K562 (cell line): Measurements from ENCODE around the gene MICU1. TPM values are rescaled to one million over a fixed set of nuclear protein-coding genes. Genes with fewer than 3 reads are reported as not detected.

Source experiments
- ATAC-seq: fragments of 200-7000 bp; cut with Tn5 transposase; 3 replicates; pipeline ENCODE4 v1.9.1; 2020; ENCODE audit warnings: moderate library complexity
- BruUV-seq: library from RNA; stranded (reverse); fragments of 400-500 nt; replicated peaks from 2 replicates; lab custom pipeline; 2021; lab: Mats Ljungman, UMichigan
- CTCF ChIA-PET: fragments of 300-600 bp; formaldehyde crosslinking; extraction: SDS; loops from one replicate; lab custom pipeline; 2021; ENCODE audit warnings: low intra/inter-chr PET ratio; lab: Yijun Ruan, JAX
- POLR2A ChIA-PET: fragments of 300-600, 350-650 bp; sonication (Branson Sonifier 250); formaldehyde crosslinking; extraction: SDS; loops from one replicate; lab custom pipeline; 2021; ENCODE audit warnings: antibody characterized with exemption, inconsistent platforms; lab: Yijun Ruan, JAX
- DNase-seq, 4 experiments: peaks; one replicate each; pipeline versions ENCODE4 v3.0.0 to v3.0.0-alpha.2; 2011 to 2018; ENCODE audit warnings: low spot score in 3 of 4, mixed read lengths in 3 of 4; ENCODE audit errors: extremely low read depth in 1 of 4
- FAIRE-seq: peaks from 2 replicates; lab custom pipeline; 2011; peaks lifted over from hg19 to GRCh38; lab: Jason Lieb, UNC
- H2AFZ ChIP-seq: 2 replicates; pipeline ENCODE4 v1.6.0; 2011; ENCODE audit warnings: low read depth, low read length, control low read depth, inconsistent platforms
- H3K27ac ChIP-seq: fragments of 200-600 bp; 3 replicates; pipeline ENCODE4 v1.8.0; 2011; ENCODE audit warnings: low read depth, mild to moderate bottlenecking, control low read depth, inconsistent platforms, low read length, moderate library complexity, mixed read lengths; ENCODE audit errors: extremely low read depth
- H3K27me3 ChIP-seq, 2 experiments: fragments of 300-600 bp in 1 of 2; 2 replicates in 1 of 2; 3 replicates in 1 of 2; pipeline versions ENCODE4 v1.6.0 to v1.8.0; 2011; ENCODE audit warnings: inconsistent platforms in 2 of 2, low read length in 2 of 2, mild to moderate bottlenecking in 1 of 2, mixed read lengths in 1 of 2, moderate library complexity in 1 of 2; ENCODE audit not compliant: control insufficient read depth in 2 of 2, insufficient read depth in 2 of 2
- H3K36me3 ChIP-seq: fragments of 300-600 bp; 3 replicates; pipeline ENCODE4 v1.8.0; 2011; ENCODE audit warnings: mild to moderate bottlenecking, low read length, inconsistent platforms; ENCODE audit not compliant: control insufficient read depth, insufficient read depth
- H3K4me1 ChIP-seq, 2 experiments: fragments of 200-600 bp in 1 of 2; replicated peaks in 1 of 2; 2 replicates in 1 of 2; 3 replicates in 1 of 2; pipeline versions ENCODE4 v1.5.1 to v1.8.0; 2011; ENCODE audit warnings: inconsistent platforms in 2 of 2, low read length in 2 of 2, mild to moderate bottlenecking in 1 of 2, mixed read lengths in 1 of 2, moderate library complexity in 1 of 2; ENCODE audit not compliant: control insufficient read depth in 2 of 2, insufficient read depth in 2 of 2
- H3K4me2 ChIP-seq: 2 replicates; pipeline ENCODE4 v1.6.1; 2011; ENCODE audit warnings: low read length, control low read depth, inconsistent platforms, mixed read lengths; ENCODE audit not compliant: insufficient read depth
- H3K4me3 ChIP-seq: fragments of 200-600 bp; sonication (generic), shearing (Covaris generic); 2 replicates; pipeline ENCODE4 v1.5.1; 2016; ENCODE audit warnings: control low read depth, inconsistent platforms
- H3K79me2 ChIP-seq: fragments of 200-600 bp; 3 replicates; pipeline ENCODE4 v1.8.0; 2011; ENCODE audit warnings: low read length, inconsistent platforms; ENCODE audit not compliant: control insufficient read depth, insufficient read depth
- H3K9ac ChIP-seq, 2 experiments: 2 replicates each; pipeline versions ENCODE4 v1.6.0 to v1.6.1; 2011; ENCODE audit warnings: low read depth in 2 of 2, low read length in 2 of 2, control low read depth in 1 of 2, inconsistent platforms in 1 of 2, mild to moderate bottlenecking in 1 of 2, mixed read lengths in 1 of 2; ENCODE audit not compliant: insufficient read depth in 1 of 2
- H3K9me1 ChIP-seq: one replicate; pipeline ENCODE4 v1.6.0; 2011; ENCODE audit warnings: inconsistent platforms, mild to moderate bottlenecking, low read length, moderate library complexity; ENCODE audit not compliant: control insufficient read depth, insufficient read depth
- H3K9me3 ChIP-seq: replicated peaks from 2 replicates; pipeline ENCODE4 v1.5.1; 2011; ENCODE audit warnings: low read depth, low read length, inconsistent platforms; ENCODE audit not compliant: control insufficient read depth, insufficient read depth
- H4K20me1 ChIP-seq: replicated peaks from 2 replicates; pipeline ENCODE4 v1.6.1; 2011; ENCODE audit warnings: low read length, inconsistent platforms, mixed read lengths; ENCODE audit not compliant: control insufficient read depth, insufficient read depth
- HINFP ChIP-seq: fragments of 450-650 bp; conservative IDR thresholded peaks from 2 replicates; pipeline ENCODE4 v1.6.1; 2016; ENCODE audit warnings: missing genetic modification characterization, low read depth, mild to moderate bottlenecking, control low read depth, missing compliant biosample characterization
- POLR2G ChIP-seq: fragments of 200-400 bp; formaldehyde crosslinking; IDR thresholded peaks from 2 replicates; pipeline ENCODE4 v1.6.1; 2017; ENCODE audit warnings: low read depth, mild to moderate bottlenecking, antibody characterized with exemption, low read length, moderate library complexity
- RBFOX2 ChIP-seq: fragments of 200-400 bp; formaldehyde crosslinking; IDR thresholded peaks from 2 replicates; pipeline ENCODE4 v1.6.1; 2017; ENCODE audit warnings: low read depth, mild to moderate bottlenecking, low read length, moderate library complexity
- ZFX ChIP-seq: sonication (generic); formaldehyde crosslinking; IDR thresholded peaks from 2 replicates; pipeline ENCODE4 v1.8.0; 2022; ENCODE audit warnings: mild to moderate bottlenecking, missing genetic modification reagents, moderate library complexity
- ZNF175 ChIP-seq: fragments of 200-800 bp; sonication (Bioruptor generic); IDR thresholded peaks from 2 replicates; pipeline ENCODE4 v1.6.1; 2016; ENCODE audit warnings: low read depth, mild to moderate bottlenecking, missing genetic modification characterization, missing compliant biosample characterization
- ZZZ3 ChIP-seq: fragments of 450-650 bp; IDR thresholded peaks from 2 replicates; pipeline ENCODE4 v1.6.1; 2016; ENCODE audit warnings: antibody characterized with exemption, mild to moderate bottlenecking, moderate library complexity
- WGBS: fragments of 100-300 bp; shearing (Covaris generic); methylation state at CpG from one replicate; pipeline ENCODE4 v1.1.6; 2016; ENCODE audit warnings: low coverage, mixed read lengths; ENCODE audit not compliant: insufficient coverage; ENCODE audit errors: missing lambda C conversion rate; 5-methylcytosine and 5-hydroxymethylcytosine counted together
- in situ Hi-C: fragments of 300-500 bp; cut with MboI; formaldehyde crosslinking; loops from 4 replicates; pipeline ENCODE4 v1.15.0; 2018; ENCODE audit warnings: inconsistent platforms, mixed read lengths
- intact Hi-C: fragments of 100-400 bp; cut with micrococcal nuclease; formaldehyde crosslinking; loops from 2 replicates; pipeline ENCODE4 v1.14.2; 2022
- polyA plus RNA-seq, 8 experiments: library from polyadenylated mRNA; depleted of rRNA in 4 of 8; stranded (reverse) in 5 of 8; unstranded in 3 of 8; fragments of >200 nt; fragmentation: Nextera tagmentation in 2 of 8; fragmentation: Illumina TruSeq in 1 of 8; extraction: Ambion mirVana in 2 of 8; extraction: Trizol in 1 of 8; gene quantifications; 2 replicates each; pipeline versions ENCODE4 v1.2.1 to v1.2.3, GENCODE V29; 2011 to 2014; ENCODE audit warnings: inconsistent platforms in 1 of 8, missing spikeins in 1 of 8
- total RNA-seq, 7 experiments: library from RNA; depleted of rRNA in 6 of 7; stranded (reverse); fragments of >200 nt in 6 of 7; fragmentation: Illumina TruSeq in 2 of 7; extraction: Trizol in 2 of 7; gene quantifications; 2 replicates each; pipeline versions ENCODE4 v1.2.1 to v1.2.3, GENCODE V29; 2011 to 2021; ENCODE audit warnings: low replicate concordance in 1 of 7

The MICU1 gene
- total and polyA plus RNA-seq, 9 of the 15 experiments (the other 6 are each of a cell fraction or from before 2014, with no cell fraction given), result 29.3 to 76.8 (median 48.4) TPM

- TF ChIP-seq ZNF175 (CRISPR knock-in tag), result no peak
These were observed 276.4 kb downstream of the MICU1 start (continued) for GRCh38 chr10:72349438-72349837.

GRCh38 chr10:72348282-72348681 lies 277.6 kb downstream of the MICU1 start:
- peaks cover 66% of the 10 kb centered on the region for H3K36me3 ChIP-seq
- peaks cover 35% of the 10 kb centered on the region for H3K79me2 ChIP-seq
- TF ChIP-seq POLR2G, result 0 out of 2 replicates have a peak, but pooled peaks have one; percentile 42
- TF ChIP-seq HINFP (tag), result no peak
- TF ChIP-seq ZZZ3, result no peak
- TF ChIP-seq ZFX, result no peak
- TF ChIP-seq RBFOX2, result peak; percentile 33; the same call in 1 of the 2 replicates
- peaks cover 4 to 5% of the 10 kb centered on the region in 2 experiments for H3K4me1 ChIP-seq
- no peaks in the 10 kb centered on the region for H3K9me3 ChIP-seq
- H3K9ac ChIP-seq, result peak overlapping the region in 1 of 2 experiments; percentile 50; a peak in 2 of 4 replicates
- H3K27me3 ChIP-seq, result no peaks in the 10 kb centered on the region
- in situ Hi-C loops (loop anchor here (25.0 kb wide), 1 partner anchor 1036 kb away; the partner anchor contains the start of gene SLC29A3), intact Hi-C loops (no loop called here)
- H3K4me3 ChIP-seq, result no peak overlapping the region
- ATAC-seq (no peak), DNase-seq (no peak), FAIRE-seq (no peak)
- H2AFZ ChIP-seq, result no peak overlapping the region
- no peaks in the 10 kb centered on the region for H3K9me1 ChIP-seq
- POLR2A ChIA-PET, result interaction anchor here (1.1 kb wide), 1 partner anchor 498 kb away, joined by 3 read pairs; no protein-coding TSS in a partner anchor
- BruUV-seq, result no TSS peak
- 93% methylated on average over 7 of the region's 7 CpGs for WGBS
- H4K20me1 ChIP-seq, result no peaks in the 10 kb centered on the region; the same call in none of the 2 replicates
- H3K27ac ChIP-seq, result no peak overlapping the region
- no peak overlapping the region for H3K4me2 ChIP-seq
- CTCF ChIA-PET, result no interaction called here
